ENCODE measurements around the gene PIK3R3. TPM values are rescaled to one million over a fixed set of nuclear protein-coding genes. Genes with fewer than 3 reads are reported as not detected.

The PIK3R3 gene
- total RNA-seq, 1 experiment from 2014 or later, result 12.4 TPM

GRCh38 chr1:46077644-46078043 lies 54.8 kb downstream of the PIK3R3 start:
- no peak overlapping the region for H3K27ac Mint-ChIP-seq

More at GRCh38 chr1:46077644-46078043, 54.8 kb downstream of the PIK3R3 start:
- Mint-ChIP-seq H3K4me1 (peaks cover 3% of the 10 kb centered on the region in 2 experiments; a peak in 1 of 4 replicates), H3K4me3 (no peak overlapping the region), H3K36me3 (ENCODE audit: insufficient read depth in 1 of 3, low read depth in 3 of 3) (peaks cover 0 to 2% (median 0%) of the 10 kb centered on the region in 3 experiments; a peak in 1 of 7 replicates), H3K27me3 (ENCODE audit: low read depth) (no peaks in the 10 kb centered on the region), H3K9me3 (no peaks in the 10 kb centered on the region)
- H3K23ac ChIP-seq (ENCODE audit: insufficient read length, low read depth, low read length), result no peak overlapping the region
- no peaks in the 10 kb centered on the region for H3K27me3 ChIP-seq (ENCODE audit: insufficient read depth, low read length)
- no peak overlapping the region for H2AFZ ChIP-seq (ENCODE audit: low read length)
- H3K27ac ChIP-seq (ENCODE audit: insufficient read length, low read depth, low read length), result no peak overlapping the region
- H3K18ac ChIP-seq (ENCODE audit: insufficient read length, low read depth, low read length), result no peak overlapping the region
- no peaks in the 10 kb centered on the region for H4K20me1 ChIP-seq (ENCODE audit: control insufficient read depth, insufficient read depth, insufficient read length)
- no peak overlapping the region for H2BK120ac ChIP-seq (ENCODE audit: low read depth, low read length, poor library complexity, severe bottlenecking)
- no peak overlapping the region for H4K5ac ChIP-seq (ENCODE audit: insufficient read length, low read depth, low read length)
- H3K56ac ChIP-seq (ENCODE audit: insufficient read length, low read depth, low read length), result no peak overlapping the region
- DNase-seq, result no peak
- H3K4me1 ChIP-seq (ENCODE audit: insufficient read depth, low read length), result no peaks in the 10 kb centered on the region
- no peaks in the 10 kb centered on the region for H3K23me2 ChIP-seq (ENCODE audit: insufficient read length, low read depth, low read length, poor library complexity, severe bottlenecking)
- no peak overlapping the region for H2BK5ac ChIP-seq (ENCODE audit: insufficient read length, low read length)
- no peak overlapping the region for H3K4me2 ChIP-seq (ENCODE audit: insufficient read depth, insufficient read length, low read length)
- no peak overlapping the region for H3T11ph ChIP-seq (ENCODE audit: low read length)
- H3K9me3 ChIP-seq (ENCODE audit: control insufficient read depth, low read depth, low read length), result no peaks in the 10 kb centered on the region
- no peaks in the 10 kb centered on the region for H3K79me1 ChIP-seq (ENCODE audit: insufficient read depth, low read depth, low read length, poor library complexity, severe bottlenecking)
- TF ChIP-seq, protein P1, sequence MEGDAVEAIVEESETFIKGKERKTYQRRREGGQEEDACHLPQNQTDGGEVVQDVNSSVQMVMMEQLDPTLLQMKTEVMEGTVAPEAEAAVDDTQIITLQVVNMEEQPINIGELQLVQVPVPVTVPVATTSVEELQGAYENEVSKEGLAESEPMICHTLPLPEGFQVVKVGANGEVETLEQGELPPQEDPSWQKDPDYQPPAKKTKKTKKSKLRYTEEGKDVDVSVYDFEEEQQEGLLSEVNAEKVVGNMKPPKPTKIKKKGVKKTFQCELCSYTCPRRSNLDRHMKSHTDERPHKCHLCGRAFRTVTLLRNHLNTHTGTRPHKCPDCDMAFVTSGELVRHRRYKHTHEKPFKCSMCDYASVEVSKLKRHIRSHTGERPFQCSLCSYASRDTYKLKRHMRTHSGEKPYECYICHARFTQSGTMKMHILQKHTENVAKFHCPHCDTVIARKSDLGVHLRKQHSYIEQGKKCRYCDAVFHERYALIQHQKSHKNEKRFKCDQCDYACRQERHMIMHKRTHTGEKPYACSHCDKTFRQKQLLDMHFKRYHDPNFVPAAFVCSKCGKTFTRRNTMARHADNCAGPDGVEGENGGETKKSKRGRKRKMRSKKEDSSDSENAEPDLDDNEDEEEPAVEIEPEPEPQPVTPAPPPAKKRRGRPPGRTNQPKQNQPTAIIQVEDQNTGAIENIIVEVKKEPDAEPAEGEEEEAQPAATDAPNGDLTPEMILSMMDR (conservative IDR thresholded peaks at IDR 0.05), result no peak
- H3K14ac ChIP-seq (ENCODE audit: insufficient read depth, low read length), result no peak overlapping the region
- H3K79me2 ChIP-seq (ENCODE audit: insufficient read depth, low read length), result no peaks in the 10 kb centered on the region
- no peak overlapping the region for H2AK5ac ChIP-seq (ENCODE audit: insufficient read length, low read length)
- no peak overlapping the region for H4K91ac ChIP-seq (ENCODE audit: insufficient read length, low read depth, low read length)
- H2BK15ac ChIP-seq (ENCODE audit: low read depth, low read length), result no peak overlapping the region
- H2BK20ac ChIP-seq (ENCODE audit: low read depth, low read length, poor library complexity, severe bottlenecking), result no peak overlapping the region
- no peak overlapping the region for H4K8ac ChIP-seq (replicated peaks; ENCODE audit: insufficient read length, low read depth, low read length)
- H2BK12ac ChIP-seq (ENCODE audit: insufficient read length, low read depth, low read length), result no peak overlapping the region
- H3K9ac ChIP-seq (ENCODE audit: extremely low read depth, insufficient read length, low read length), result no peak overlapping the region
- no CpG with 5 or more reads among the region's 4 CpGs for WGBS (ENCODE audit: extremely low coverage, insufficient read length, low lambda C conversion rate)
- no peak overlapping the region for H3K4ac ChIP-seq (ENCODE audit: low read depth, low read length)

Data from H9 (cell line).